Lower leg skin (tissue), 4 donors: ENCODE results near the gene BEST2. TPM values are rescaled to one million over a fixed set of nuclear protein-coding genes. Genes with fewer than 3 reads are reported as not detected.
A peak's percentile ranks its signal among the peaks of the same experiment; 100 is the strongest.

Experiments
- DNase-seq, 2 donors: peaks; one replicate each; pipeline ENCODE4 v3.0.0-alpha.2; 2019; ENCODE audit warnings: low spot score in 2 of 2
- H3K4me3 ChIP-seq: fragments of 200-600 bp; sonication (generic); 2 replicates; pipeline ENCODE4 v1.5.1; 2017; ENCODE audit warnings: mild to moderate bottlenecking, low read depth; ENCODE audit not compliant: poor library complexity, severe bottlenecking
- CTCF ChIP-seq, 3 donors: fragments of 450-650 bp; IDR thresholded peaks; one replicate each; pipeline ENCODE4 v1.5.1; 2016; ENCODE audit warnings: antibody characterized with exemption in 3 of 3, mild to moderate bottlenecking in 3 of 3, moderate library complexity in 2 of 3
- POLR2A ChIP-seq, 2 donors: fragments of 450-650 bp; IDR thresholded peaks; one replicate each; pipeline ENCODE4 v1.6.1; 2016 to 2017; ENCODE audit warnings: antibody characterized with exemption in 2 of 2, mild to moderate bottlenecking in 1 of 2, moderate library complexity in 1 of 2
- WGBS, 2 donors: methylation state at CpG; one replicate each; pipeline ENCODE4 v1.1.5; 2018; 5-methylcytosine and 5-hydroxymethylcytosine counted together
- intact Hi-C: fragments of 100-400 bp; cut with DNase I; formaldehyde crosslinking; loops from one replicate; pipeline ENCODE4 v1.15.0; 2023; ENCODE audit warnings: low total_unique reads
- total RNA-seq, 4 donors: library from RNA; depleted of rRNA; stranded (reverse); fragments of >200 nt; gene quantifications; one replicate each; pipeline ENCODE4 v1.1.0, GENCODE V29; 2016

BEST2 gene
- total RNA-seq, 4 donors from 2014 or later, result 58.3 to 116 (median 85.5) TPM

- H3K4me3 ChIP-seq, result no peak overlapping the region
- TF ChIP-seq POLR2A (IDR thresholded peaks at IDR 0.05) (no peak), CTCF (IDR thresholded peaks at IDR 0.05) (no peak)
- WGBS, 2 donors, result 3% methylated on average over 7 to 9 of the region's 12 CpGs
- intact Hi-C loops, result no loop called here
- DNase-seq, result peak; percentile 72 to 94
Observed at GRCh38 chr19:12788682-12789097, 37.1 kb downstream of the BEST2 start.

- peak in 1 of 2 donors; percentile 49 for DNase-seq
- no peak for TF ChIP-seq POLR2A (IDR thresholded peaks at IDR 0.05)
- no peak for TF ChIP-seq CTCF (IDR thresholded peaks at IDR 0.05)
- H3K4me3 ChIP-seq, result peak overlapping the region; percentile 28
- WGBS, 2 donors, result 0 to 1% methylated on average over 11 to 26 of the region's 46 CpGs
- intact Hi-C loops, result no loop called here
Observed at GRCh38 chr19:12789098-12789903, 37.7 kb downstream of the BEST2 start.

GRCh38 chr19:12789904-12790619, 38.5 kb downstream of the BEST2 start:
- TF ChIP-seq CTCF (IDR thresholded peaks at IDR 0.05) (peak in 1 of 3 donors; percentile 11), POLR2A (IDR thresholded peaks at IDR 0.05) (peak in 1 of 2 donors; percentile 70)
- intact Hi-C loops, result no loop called here
- peak overlapping the region; percentile 27 for H3K4me3 ChIP-seq
- WGBS, 2 donors, result 0 to 2% methylated on average over 11 to 44 of the region's 56 CpGs
- peak; percentile 94 to 99 for DNase-seq

GRCh38 chr19:12790628-12791344, 39.2 kb downstream of the BEST2 start:
- intact Hi-C loops, result no loop called here
- peak overlapping the region; percentile 27 for H3K4me3 ChIP-seq
- no peak for TF ChIP-seq POLR2A (IDR thresholded peaks at IDR 0.05)
- TF ChIP-seq CTCF (IDR thresholded peaks at IDR 0.05), result no peak
- DNase-seq, result peak in 1 of 2 donors; percentile 38
- 1% methylated on average over 15 to 17 of the region's 22 CpGs for WGBS, 2 donors

- peak; percentile 95 to 100 for DNase-seq
- intact Hi-C loops, result no loop called here
- peak in 1 of 2 donors; percentile 100 for TF ChIP-seq POLR2A (IDR thresholded peaks at IDR 0.05)
- no peak for TF ChIP-seq CTCF (IDR thresholded peaks at IDR 0.05)
- WGBS, 2 donors, result 0 to 1% methylated on average over 37 to 54 of the region's 73 CpGs
- peak within 1 kb of the TSS; percentile 85 for H3K4me3 ChIP-seq
Observed at GRCh38 chr19:12791345-12792050, 39.9 kb downstream of the BEST2 start, which contains the start of gene JUNB. Gene JUNB (plus strand): TSS chr19:12791486. CDS start chr19:12791772, 286 bp downstream.
